HG02884 (cell line): ENCODE results near the gene NSD1.
"Not testable (repeated sequence)": the region's sequence is repeated elsewhere in the genome, so short reads cannot be mapped to it uniquely, and the experiment has no call there.

Experiments used
- ATAC-seq: cut with Tn5 transposase; IDR thresholded peaks from one replicate; pipeline ENCODE4 v1.9.1; 2021; ENCODE audit warnings: mild to moderate bottlenecking, moderate library complexity; ENCODE audit not compliant: unreplicated experiment

Gene NSD1

GRCh38 chr5:177228751-177229150, 95.2 kb downstream of the NSD1 start:
- ATAC-seq = no peak

DNA sequence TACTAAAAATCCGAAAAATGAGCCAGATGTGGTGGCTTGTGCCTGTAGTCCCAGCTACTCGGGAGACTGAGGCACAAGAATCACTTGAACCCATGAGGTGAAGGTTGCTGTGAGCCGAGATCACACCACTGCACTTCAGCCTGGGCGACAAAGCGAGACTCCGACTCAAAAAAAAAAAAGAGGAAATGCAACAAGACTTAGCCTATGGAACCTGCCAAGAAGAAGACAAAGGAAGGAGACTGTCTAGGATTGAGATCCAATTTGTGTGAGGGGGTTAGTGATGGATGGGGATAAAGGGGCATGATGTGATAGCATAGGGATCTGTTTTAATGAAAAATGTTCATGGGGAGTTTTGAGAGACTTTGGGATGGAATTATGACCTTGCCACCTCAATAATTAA, 97.1 kb downstream of the NSD1 start:
- ATAC-seq = no peak

GRCh38 chr5:177231479-177232250, 98.1 kb downstream of the NSD1 start:
- ATAC-seq = no peak

GRCh38 chr5:177232358-177232757, 98.8 kb downstream of the NSD1 start:
- ATAC-seq = no peak

DNA sequence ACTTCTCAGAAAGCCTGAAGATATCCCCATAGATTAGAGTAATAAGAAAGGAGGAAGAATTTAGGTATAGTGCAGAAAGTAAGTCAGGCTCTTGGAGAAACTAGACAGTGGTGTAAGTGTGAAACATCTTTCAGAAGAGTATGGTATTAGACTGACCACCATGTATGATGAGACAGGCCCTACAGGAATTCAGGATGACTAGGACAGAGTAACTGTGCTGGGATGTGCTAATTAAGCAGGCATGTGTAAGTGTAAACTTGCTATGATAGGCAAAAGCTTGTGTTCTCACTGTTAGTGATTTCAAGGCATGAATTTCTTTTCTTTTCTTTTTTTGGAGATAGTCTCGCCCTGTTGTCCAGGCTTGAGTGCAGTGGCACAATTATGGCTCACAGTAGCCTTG, 99.2 kb downstream of the NSD1 start:
- ATAC-seq = no peak

- no peak for ATAC-seq
Observed at GRCh38 chr5:177233206-177233605, 99.6 kb downstream of the NSD1 start.

- ATAC-seq = no peak
Observed at GRCh38 chr5:177233802-177234201, 100.2 kb downstream of the NSD1 start.

- no peak for ATAC-seq
Observed at GRCh38 chr5:177234841-177235240, 101.3 kb downstream of the NSD1 start.

DNA sequence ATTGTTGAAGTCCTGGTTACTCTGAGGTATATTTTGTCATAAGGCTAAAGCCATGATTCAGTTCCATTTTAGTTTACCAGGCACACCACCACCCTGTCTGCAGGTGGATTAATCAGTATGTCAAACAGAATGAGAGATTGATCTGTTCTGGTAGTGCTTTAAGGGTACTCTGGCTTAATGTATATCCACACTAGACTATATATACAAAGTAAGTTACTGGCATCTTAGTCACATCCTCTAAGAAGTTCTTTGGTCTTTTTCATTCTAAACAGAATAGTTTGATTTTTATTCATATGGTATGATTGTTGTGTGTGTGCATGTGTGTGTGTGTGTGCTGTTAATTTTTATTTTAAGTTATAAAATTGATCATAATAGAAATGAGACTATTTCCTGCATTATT, 108.2 kb downstream of the NSD1 start:
- ATAC-seq = no peak

- no peak for ATAC-seq
Observed at GRCh38 chr5:177242304-177242703, 108.7 kb downstream of the NSD1 start.

- no peak for ATAC-seq
Observed at GRCh38 chr5:177249761-177250537, 116.4 kb downstream of the NSD1 start.

DNA sequence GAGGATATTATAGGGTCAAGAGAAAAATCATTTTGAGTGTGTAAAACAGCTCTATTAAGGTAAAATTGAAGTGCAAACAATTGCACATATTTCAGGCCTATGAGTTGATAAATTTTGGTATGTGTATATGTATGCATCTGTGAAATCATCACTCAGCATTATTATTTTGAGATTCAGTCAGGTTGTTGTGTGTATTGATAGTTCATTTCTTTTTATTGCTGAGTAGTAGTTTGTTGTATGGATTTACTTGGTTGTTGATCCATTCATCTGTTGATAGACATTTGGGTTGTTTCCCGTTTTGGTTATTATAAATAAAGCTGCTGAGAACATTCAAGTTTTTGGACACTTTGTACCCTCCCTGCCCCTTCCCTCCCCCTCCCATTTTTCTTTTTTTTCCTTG, 119.7 kb downstream of the NSD1 start:
- ATAC-seq = no peak

DNA sequence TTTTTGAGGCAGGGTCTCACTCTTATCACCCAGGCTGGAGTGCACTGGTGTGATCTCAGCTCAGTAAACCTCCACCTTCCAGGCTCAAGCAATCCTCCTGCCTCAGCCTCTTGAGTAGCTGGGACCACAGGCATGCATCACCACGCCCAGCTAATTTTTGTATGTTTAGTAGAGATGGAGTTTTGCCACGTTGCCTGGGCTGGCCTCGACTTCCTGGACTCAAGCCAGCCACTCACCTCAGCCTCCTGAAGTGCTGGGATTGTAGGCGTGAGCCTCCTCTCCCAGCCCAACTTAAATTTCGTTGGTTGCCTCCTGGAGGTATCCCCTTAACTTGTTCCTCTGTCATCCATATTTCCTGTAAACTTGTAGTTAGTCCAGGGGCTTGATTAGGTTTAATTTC, 122.7 kb downstream of the NSD1 start:
- no peak for ATAC-seq

DNA sequence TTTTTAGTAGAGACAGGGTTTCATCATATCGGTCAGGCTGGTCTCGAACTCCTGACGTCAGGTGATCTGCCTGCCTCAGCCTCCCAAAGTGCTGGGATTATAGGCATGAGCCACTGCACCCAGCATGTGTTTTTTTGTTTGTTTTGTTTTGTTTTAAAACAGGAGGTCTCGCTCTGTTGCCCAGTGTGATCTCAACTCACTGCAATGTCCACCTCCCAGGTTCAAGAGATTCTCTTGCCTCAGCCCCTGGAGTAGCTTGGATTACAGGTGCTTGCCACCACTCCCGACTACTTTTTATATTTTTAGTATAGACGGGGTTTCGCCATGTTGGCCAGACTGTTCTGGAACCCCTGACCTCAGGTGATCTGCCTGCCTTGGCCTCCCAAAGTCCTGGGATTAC, 125.1 kb downstream of the NSD1 start:
- not testable (repeated sequence) for ATAC-seq

DNA sequence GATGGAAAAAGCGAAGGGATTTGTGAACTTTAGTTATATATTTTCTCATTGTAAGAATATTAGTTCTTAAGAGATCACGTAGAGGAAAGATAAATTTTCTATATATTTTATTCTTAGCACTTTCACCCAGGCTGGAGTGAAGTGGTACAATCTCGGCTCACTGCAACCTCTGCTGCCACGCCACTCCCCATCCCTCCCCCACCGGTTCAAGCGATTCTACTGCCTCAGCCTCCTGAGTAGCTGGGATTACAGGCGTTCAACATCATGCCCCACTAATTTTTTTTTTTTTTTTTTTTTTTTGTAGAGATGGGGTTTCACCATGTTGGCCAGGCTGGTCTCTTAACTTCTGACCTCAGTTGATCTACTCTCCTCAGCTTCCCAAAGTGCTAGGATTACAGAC, 127.4 kb downstream of the NSD1 start:
- no peak for ATAC-seq

GRCh38 chr5:177261510-177261909, 127.9 kb downstream of the NSD1 start:
- ATAC-seq = no peak

DNA sequence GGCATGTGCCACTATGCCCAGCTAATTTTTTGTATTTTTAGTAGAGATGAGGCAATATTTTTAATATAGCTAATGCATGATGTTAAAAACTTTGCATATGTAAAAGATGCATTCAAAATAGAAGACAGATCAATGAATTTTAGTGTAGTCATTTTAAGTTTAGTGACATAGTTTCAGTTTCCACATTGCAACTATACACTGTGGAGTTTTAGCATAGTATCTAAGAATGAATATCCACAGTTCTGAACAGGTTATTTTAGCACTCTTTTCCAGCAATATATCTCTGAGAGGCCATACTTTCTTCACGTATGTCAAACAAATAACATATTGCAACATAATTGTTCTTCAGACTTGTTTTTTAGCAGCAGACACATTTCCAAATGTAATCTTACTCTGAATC, 130.6 kb downstream of the NSD1 start:
- ATAC-seq = no peak

DNA sequence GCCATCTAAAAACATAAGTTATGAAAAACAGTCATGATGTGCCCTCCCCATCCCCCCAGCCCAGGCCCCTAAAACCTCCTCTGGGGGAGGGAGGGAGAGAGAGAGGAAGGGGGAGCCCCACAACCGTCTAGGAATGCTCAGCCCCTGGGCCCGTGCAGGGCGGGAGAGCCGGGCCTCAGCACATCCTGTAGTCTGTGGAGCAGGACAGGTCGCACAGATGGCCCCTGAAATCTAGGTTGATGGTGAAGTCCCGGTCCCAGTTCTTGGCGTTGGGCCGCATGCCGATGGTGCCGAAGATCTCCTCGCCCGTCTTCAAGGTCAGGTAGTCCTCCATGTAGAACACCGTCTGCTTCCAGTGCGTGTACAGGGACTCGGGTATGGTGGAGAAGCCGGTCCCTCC, 131.8 kb downstream of the NSD1 start:
- no peak for ATAC-seq

DNA sequence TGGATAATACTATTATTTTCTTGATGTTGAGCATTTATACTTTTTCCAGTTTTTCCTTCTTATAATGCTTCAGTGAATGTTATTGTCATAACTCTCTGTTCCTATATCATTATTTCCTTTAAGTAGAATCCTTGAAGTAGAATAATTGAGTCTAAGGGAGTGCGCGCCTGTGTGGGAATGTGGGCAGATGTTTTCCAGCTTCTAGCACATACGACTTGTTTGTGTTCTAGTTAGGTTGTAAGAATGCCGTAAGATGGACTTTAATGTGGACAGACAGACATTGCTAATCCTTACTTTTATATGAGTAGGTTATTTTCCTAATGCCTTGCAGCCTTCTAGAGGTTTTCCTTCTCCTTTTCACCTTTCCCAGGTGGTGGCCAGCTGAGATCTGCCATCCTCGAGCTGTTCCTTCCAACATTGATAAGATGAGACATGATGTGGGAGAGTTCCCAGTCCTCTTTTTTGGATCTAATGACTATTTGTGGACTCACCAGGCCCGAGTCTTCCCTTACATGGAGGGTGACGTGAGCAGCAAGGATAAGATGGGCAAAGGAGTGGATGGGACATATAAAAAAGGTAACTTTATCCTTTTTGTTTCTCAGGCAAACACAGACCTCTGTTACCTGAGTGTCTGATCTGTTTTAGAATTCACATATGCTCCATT, 135.8 kb downstream of the NSD1 start:
- no peak for ATAC-seq

GRCh38 chr5:177269976-177270375, 136.4 kb downstream of the NSD1 start:
- no peak for ATAC-seq

DNA sequence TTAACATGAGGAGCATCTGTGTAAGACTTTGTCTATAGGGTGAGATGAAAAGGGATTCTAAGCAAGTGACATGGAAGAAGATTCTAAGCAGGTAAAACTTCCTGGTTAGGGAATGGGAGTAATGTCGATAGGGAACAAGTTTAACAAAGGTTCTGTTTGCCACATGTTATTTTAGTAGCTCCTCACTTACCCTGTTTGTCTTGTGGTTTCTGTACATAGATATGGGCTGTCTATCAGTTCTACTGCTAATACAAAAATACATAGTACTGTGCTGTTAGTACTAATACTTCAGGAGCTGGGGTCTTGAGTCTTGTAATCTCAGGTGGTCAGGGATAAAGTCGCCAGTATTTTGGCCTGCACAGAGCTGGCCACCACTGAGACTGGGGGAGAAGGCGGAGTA, 137.1 kb downstream of the NSD1 start:
- ATAC-seq = no peak

DNA sequence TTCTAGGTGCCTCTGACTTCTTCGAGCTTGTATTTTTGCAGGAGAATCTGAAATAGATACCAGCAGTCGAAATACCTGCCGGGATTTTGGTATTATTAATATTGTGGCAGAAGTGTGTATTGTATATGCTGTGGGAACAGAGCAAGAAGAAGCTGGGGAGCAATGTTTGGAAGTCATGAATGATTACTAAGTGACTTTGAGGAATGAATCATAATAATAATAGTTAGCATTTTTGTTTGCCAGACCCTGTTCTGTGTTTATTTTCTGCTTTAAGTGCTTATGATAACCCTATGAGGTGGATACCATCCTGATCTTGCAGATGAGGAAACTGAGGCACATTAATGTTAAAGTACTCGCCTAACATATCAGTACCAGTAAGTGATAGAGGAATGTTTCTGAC, 137.5 kb downstream of the NSD1 start:
- no peak for ATAC-seq
